Hematopoietic multipotent progenitor cell treated with erythropoietin and hydrocortisone succinate and interleukin-3 and kit ligand, for 4 days (in vitro differentiated cells): ENCODE results near the gene SCN10A.

Experiments used
- DNase-seq: peaks from one replicate; pipeline ENCODE4 v3.0.0-alpha.2; 2015

Gene SCN10A

GRCh38 chr3:38717355-38718240 is 98.4 kb downstream of the SCN10A start:
- DNase-seq: peak; percentile 86

DNA sequence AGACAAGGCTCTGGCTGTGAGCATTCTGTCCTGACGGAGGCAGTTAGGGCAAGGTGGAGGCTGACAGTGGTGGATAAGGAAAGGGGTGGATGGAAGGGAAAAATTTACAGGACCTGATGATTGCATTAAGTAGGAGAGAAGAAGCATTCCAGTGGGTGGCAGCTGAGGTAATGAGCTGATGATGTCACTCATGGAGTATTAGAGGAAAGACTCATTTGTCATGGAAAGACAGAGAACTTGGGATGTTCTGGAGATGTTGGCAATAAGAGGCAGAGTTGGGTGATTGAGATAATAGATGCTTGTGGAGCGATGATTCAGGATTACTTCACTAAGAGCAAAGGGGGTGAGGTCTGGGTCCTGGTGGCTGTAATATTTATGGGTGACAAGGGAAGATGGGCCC is 102.9 kb downstream of the SCN10A start:
- no peak for DNase-seq

GRCh38 chr3:38711321-38711720 is 104.7 kb downstream of the SCN10A start:
- no peak for DNase-seq

DNA sequence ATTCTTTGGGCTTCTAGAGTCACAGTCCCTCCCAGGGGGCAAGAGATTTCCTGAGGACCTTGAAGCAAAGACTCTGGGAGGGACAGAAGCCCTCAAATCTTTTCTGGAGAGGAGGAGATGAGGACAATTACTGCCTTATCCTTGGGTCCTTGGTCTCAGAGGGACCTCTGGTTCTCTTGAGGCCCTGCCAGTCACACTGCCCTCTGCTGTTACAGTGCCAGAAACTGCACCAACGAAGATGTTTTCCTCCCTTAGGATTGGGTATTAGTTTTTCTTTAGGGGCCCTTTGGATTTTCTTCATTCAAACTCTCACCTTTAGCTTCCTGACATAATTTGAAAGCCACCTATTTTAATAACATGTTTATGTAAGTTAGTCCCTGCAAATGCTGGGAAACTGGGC is 108.3 kb downstream of the SCN10A start:
- peak; percentile 44 for DNase-seq

- DNase-seq: no peak
Observed at GRCh38 chr3:38706961-38707360, 109.1 kb downstream of the SCN10A start.

DNA sequence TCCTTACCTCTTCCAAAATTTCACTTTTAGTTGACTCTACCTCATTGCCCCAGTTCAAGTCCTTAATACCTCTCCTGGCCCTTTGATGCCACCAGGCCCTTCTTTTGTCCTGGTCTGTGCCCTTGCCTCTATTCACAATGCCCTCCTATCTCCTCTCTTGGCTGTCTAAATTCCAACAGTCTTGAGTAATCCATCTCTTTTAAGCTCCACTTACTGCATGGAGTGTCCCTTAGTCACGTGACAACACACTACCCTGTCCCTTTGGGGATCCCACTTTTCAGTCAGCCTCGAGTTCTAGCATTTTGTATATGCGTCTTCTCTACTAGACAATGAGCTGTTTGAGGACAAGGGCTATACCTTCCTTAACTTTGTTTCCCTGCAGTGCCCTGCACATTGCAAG is 113.8 kb downstream of the SCN10A start:
- DNase-seq: no peak

GRCh38 chr3:38698760-38699159 is 117.3 kb downstream of the SCN10A start:
- DNase-seq: no peak

- no peak for DNase-seq
Observed at GRCh38 chr3:38698061-38698460, 118.0 kb downstream of the SCN10A start.

DNA sequence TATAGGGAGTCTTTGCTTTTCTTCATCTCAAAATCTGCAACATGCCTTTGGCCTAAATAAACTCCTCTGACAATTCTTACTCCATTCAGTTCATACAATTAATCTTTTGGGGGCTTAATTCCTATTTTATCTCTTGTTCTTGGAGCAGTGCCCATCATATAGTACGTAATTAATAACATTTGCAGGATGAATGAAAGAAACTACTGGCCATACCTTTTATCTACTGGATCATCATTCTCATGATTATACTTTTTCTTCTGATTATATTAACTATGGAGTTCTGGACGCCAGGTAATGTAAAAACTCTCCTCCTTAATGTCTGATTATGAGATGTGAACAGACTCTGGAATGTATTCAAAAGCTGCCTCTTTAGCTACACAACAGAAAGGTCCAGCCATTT is 120.0 kb downstream of the SCN10A start:
- no peak for DNase-seq

GRCh38 chr3:38690185-38690584 is 125.8 kb downstream of the SCN10A start:
- DNase-seq: no peak

DNA sequence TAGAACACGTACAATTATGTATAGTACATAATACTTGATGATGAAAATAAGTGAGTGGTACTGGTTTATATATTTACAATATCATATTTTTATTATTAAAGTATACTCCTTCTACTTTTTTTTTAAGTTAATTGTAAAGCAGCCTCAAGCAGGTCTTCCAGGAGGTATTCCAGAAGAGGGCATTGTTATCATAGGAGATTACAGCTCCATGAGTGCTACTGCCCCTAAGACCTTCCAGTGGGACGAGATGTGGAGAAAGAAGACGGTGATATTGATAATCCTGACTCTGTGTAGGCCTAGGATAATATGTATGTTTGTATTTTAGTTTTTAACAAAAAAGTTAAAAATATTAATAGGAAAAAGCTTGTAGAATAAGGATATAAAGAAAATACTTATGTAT is 126.2 kb downstream of the SCN10A start:
- DNase-seq: no peak

GRCh38 chr3:38689346-38689745 is 126.7 kb downstream of the SCN10A start:
- DNase-seq: no peak

GRCh38 chr3:38687321-38687720 is 128.7 kb downstream of the SCN10A start:
- peak; percentile 3 for DNase-seq

- DNase-seq: peak; percentile 10
Observed at GRCh38 chr3:38684546-38684945, 131.5 kb downstream of the SCN10A start.

- no peak for DNase-seq
Observed at GRCh38 chr3:38669668-38670067, 146.3 kb downstream of the SCN10A start.

DNA sequence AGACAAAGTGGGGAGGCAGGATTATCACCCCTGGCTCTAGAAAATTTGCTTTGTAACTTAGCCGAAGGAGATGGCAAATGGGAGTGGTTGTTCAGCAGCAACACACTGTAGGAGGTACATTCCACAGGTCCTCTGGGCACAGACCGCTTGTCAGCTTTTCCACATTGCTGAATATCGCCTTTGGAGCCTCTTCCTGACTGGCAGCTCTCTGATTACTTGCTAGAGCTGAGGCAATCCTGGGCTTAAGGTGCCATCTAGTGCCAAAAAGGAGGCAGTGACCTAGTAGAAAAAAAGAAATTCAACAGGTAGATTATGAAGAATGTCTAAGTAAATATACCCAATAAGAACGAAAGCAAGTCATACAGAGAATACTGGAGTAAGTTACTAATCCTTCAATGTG is 153.5 kb downstream of the SCN10A start:
- DNase-seq: peak; percentile 56

GRCh38 chr3:38658841-38659240 is 157.2 kb downstream of the SCN10A start:
- DNase-seq: no peak

DNA sequence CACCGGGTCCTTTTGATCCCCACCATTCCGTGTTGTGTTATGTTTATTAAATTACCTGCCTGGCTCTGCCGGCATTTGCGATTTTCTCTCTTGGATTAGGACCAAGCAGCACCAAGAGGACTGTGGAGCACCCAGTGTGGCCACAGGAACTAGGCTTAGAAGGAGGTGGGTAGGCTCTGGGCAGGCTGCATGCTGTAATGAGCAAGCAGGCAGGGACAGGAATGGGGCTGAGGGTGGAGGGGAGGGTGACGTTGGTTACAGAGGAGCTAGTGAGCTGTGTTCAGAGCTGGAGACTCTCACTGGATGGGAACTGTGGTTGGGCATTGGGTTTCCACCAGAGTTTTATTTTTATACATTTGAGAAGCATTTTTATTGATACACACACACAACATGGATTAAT is 158.6 kb downstream of the SCN10A start:
- no peak for DNase-seq

GRCh38 chr3:38655708-38656300 is 160.2 kb downstream of the SCN10A start:
- DNase-seq: peak; percentile 75

GRCh38 chr3:38653685-38654537 is 162.1 kb downstream of the SCN10A start:
- no peak for DNase-seq

DNA sequence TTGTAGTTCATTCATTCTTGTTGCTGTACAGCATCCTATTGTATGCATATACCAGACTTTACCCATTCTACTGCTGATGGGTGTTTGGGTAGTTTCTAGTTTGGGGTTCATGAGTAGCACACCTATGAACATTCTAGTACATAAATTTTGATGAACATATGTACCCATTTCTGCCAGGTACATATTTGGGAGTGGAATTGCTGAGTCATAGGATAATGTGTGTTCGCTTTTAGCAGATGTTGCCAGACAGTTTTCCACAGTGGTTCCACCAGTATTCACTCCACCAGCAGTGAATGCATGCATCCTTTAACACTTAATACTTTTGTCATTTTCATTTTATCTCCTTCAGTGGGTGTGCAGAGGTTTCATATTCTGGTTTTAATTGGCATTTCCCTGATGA is 163.1 kb downstream of the SCN10A start:
- no peak for DNase-seq

GRCh38 chr3:38651153-38651789 is 164.7 kb downstream of the SCN10A start:
- DNase-seq: peak; percentile 83
